Motor neuron (in vitro differentiated cells): ENCODE results near the gene UTS2R. TPM values are rescaled to one million over a fixed set of nuclear protein-coding genes. Genes with fewer than 3 reads are reported as not detected.

ENCODE experiments used
- ATAC-seq, 8 experiments: fragments of 200-7000 bp; cut with Tn5 transposase; replicated peaks in 6 of 8; 2 replicates each; pipeline ENCODE4 v1.8.0; 2021; ENCODE audit warnings: mild to moderate bottlenecking in 8 of 8, moderate library complexity in 8 of 8
- H3K27ac ChIP-seq, 2 donors: fragments of 250-450 bp; sonication (Bioruptor Pico); 2 replicates each; pipeline ENCODE4 v1.9.0; 2021; ENCODE audit warnings: antibody characterized with exemption in 2 of 2, mild to moderate bottlenecking in 2 of 2, moderate library complexity in 1 of 2
- H3K4me1 ChIP-seq, 2 donors: fragments of 250-450 bp; sonication (Bioruptor Pico); replicated peaks in 1 of 2; 2 replicates each; pipeline ENCODE4 v1.6.1; 2021; ENCODE audit warnings: antibody characterized with exemption in 2 of 2, mild to moderate bottlenecking in 2 of 2, moderate library complexity in 1 of 2
- H3K4me3 ChIP-seq, 5 donors: fragments of 250-450 bp; sonication (Bioruptor Pico); 2 replicates each; pipeline ENCODE4 v1.9.0; 2021; ENCODE audit warnings: antibody characterized with exemption in 5 of 5, mild to moderate bottlenecking in 5 of 5, moderate library complexity in 4 of 5
- WGBS, 10 experiments: fragments of 450-650 bp; shearing (Covaris generic); methylation state at CpG; one replicate each; pipeline ENCODE4 v1.0.0; 2022; 5-methylcytosine and 5-hydroxymethylcytosine counted together
- in situ Hi-C, 9 experiments: fragments of 400-800 bp; cut with MboI; loops; one replicate each; pipeline ENCODE4 v1.15.0; 2021; ENCODE audit warnings: low sequenced_read_pairs in 9 of 9, low pct_unique_long_range_greater_than_20kb in 2 of 9; ENCODE audit not compliant: unreplicated experiment in 9 of 9
- total RNA-seq, 8 experiments: library from RNA; unstranded; fragments of 300-600 nt; gene quantifications; 2 replicates each; pipeline versions ENCODE4 v1.2.3 to v1.2.4, GENCODE V29; 2022

Gene UTS2R
- total RNA-seq, 8 experiments from 2014 or later: 0.11 to 0.43 (median 0.13) TPM; not detected in 5

DNA sequence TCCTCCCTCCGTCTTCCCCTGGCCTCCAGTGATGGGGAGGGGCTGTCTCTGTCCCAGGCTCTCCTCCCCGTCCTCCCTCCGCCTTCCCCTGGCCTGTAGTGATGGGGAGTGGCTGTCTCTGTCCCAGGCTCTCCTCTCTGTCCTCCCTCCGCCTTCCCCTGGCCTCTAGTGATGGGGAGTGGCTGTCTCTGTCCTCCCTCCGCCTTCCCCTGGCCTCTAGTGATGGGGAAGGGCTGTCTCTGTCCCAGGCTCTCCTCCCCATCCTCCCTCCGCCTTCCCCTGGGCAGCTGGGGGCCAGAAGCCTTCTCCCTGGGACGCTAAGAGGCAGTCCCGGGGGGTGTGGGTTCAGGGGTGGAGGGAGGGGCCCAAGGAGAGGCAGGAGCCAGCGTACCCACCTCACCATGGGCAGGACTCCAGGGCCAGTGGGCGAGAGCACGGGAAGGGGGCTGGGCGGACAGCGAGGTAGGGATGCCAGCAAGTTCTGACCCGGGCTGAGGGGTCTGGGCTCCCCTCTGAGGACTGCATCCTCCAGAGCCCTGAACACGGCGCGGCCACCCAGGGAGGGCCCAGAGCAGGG, 14.8 kb downstream of the UTS2R start:
- H3K27ac ChIP-seq: no peak overlapping the region
- 10% methylated on average over 2 of the region's 17 CpGs; no CpG with 5 or more reads in 9 of the 10 experiments for WGBS, 10 experiments
- ATAC-seq: peak; percentile 30 to 91 (median 76)
- in situ Hi-C loops: no loop called here
- H3K4me3 ChIP-seq: no peak overlapping the region
- peaks cover 17 to 23% of the 10 kb centered on the region in 2 donors for H3K4me1 ChIP-seq

DNA sequence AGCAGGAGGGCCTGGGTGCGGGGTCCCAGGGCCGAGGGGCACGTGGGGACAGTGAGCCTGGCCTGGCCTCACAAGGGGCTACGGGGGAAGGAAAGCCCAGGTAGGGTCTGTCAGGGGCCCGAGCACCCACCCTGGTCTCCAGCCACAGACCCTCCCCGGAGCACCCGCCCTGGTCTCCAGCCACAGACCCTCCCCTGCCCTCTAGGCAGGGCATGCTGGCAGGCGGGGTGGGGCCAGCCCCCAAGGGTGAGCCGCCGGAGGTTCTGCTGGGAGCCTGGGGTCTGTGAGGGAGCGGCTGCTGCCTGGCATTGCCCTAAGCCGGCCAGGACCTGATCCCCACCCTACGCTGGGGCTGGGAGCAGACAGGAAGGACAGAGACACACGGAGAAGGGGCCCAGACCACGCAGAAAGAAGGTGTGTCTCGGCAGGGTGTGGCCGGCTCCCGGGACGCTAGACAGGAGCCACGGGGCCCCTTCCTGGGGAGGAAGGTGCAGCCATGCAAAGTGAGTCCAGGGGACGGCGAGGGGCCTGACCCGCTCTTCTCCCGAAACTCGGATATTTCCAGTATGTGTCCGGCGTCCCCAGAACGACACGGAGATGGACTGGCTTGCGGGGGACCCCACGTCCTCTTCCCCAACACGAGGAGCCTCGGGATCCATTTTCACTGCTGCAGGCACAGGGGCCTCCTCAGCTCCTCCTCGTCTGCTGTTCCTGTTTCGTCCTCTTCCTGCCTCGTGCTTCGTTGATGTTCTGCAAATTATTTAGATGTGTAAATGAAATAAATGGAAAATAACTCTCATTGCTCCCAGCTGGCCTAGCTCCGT, 15.5 kb downstream of the UTS2R start:
- Histone ChIP-seq H3K4me1 (peaks cover 17 to 23% of the 10 kb centered on the region in 2 donors), H3K4me3 (no peak overlapping the region), H3K27ac (no peak overlapping the region)
- peak in 3 of 8 experiments; percentile 2 to 63 (median 2) for ATAC-seq
- in situ Hi-C loops: no loop called here
- WGBS, 10 experiments: 0 to 67% (median 40%) methylated on average over 1 to 12 of the region's 38 CpGs; no CpG with 5 or more reads in 5 of the 10 experiments

DNA sequence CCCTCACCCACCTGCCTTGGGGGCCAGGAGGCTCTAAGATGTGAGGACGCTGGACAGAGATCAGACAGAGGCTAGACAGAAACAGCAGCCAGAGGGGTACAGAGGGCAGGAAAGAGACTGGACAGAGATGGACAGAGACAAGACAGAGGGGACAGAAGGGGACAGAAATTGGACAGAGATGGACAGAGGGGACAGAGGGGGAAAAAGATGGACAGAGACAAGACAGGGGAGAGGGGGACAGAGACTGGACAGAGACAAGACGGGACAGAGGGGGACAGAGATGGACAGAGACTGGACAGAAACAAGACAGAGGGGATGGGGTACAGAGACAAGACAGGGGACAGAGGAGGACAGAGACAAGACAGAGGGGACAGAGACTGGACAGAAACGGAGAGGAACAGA, 16.1 kb downstream of the UTS2R start:
- Histone ChIP-seq H3K4me3 (no peak overlapping the region), H3K27ac (no peak overlapping the region), H3K4me1 (peaks cover 17 to 23% of the 10 kb centered on the region in 2 donors)
- 68 to 74% methylated on average over 2 to 3 of the region's 3 CpGs; no CpG with 5 or more reads in 8 of the 10 experiments for WGBS, 10 experiments
- in situ Hi-C loops: no loop called here
- ATAC-seq: no peak

DNA sequence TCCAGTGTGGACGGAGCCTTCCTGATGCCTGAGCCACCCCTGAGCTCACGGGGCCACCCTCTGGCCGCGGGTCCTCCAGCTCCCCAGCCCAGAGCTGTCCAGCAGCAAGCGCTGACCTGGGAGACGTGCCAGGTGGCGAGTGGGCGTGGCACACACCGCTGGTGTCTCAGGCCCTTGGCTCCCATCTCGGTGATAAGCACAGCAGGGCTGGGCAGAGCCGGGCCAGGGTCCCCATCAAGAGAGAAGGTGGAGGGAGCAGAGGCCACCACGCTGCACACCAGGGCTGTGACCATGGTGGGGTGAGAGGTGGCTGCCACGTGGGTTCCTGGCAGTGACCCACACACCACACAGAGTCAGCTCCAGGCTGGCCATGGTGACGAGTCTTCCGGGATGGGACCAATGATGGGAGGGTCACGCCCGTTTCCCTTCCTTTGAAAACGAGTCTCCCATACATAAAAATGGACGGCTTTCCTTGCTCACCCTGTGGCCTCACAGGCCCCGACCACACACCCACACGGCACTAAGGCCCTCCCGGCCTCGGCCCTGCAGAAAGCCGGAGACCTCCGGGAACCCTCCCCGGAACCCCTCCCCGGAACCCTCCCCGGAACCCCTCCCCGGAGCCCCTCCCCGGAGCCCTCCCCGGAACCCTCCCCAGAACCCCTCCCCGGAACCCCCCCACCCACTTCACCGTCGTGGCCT, 16.8 kb downstream of the UTS2R start:
- Histone ChIP-seq H3K4me3 (no peak overlapping the region), H3K27ac (no peak overlapping the region), H3K4me1 (peaks cover 17 to 23% of the 10 kb centered on the region in 2 donors)
- 83 to 100% (median 83%) methylated on average over 1 of the region's 34 CpGs; no CpG with 5 or more reads in 7 of the 10 experiments for WGBS, 10 experiments
- peak in 6 of 8 experiments; percentile 7 to 54 (median 12) for ATAC-seq
- in situ Hi-C loops: no loop called here

DNA sequence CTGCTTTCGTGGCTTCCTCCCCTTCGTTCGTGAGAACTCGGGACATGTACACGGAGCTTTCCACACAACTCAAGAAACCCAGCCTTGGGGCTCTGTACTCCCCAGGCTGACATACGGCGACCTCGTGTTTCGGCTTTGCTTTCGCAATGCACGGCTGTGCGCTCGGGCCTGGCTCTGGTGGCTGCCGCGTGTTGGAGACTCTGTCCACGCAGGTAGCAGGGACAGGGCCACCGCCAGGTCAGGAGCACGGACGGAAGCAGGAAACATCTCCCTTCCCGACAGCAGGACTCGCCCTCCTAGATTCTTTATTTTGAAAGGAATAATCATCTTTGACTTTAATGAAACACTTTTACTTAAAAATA, 17.3 kb downstream of the UTS2R start:
- no peak overlapping the region for H3K27ac ChIP-seq
- H3K4me3 ChIP-seq: no peak overlapping the region
- 80 to 100% (median 89%) methylated on average over 2 to 6 of the region's 21 CpGs; no CpG with 5 or more reads in 6 of the 10 experiments for WGBS, 10 experiments
- in situ Hi-C loops: no loop called here
- peaks cover 14 to 18% of the 10 kb centered on the region in 2 donors for H3K4me1 ChIP-seq
- ATAC-seq: no peak

DNA sequence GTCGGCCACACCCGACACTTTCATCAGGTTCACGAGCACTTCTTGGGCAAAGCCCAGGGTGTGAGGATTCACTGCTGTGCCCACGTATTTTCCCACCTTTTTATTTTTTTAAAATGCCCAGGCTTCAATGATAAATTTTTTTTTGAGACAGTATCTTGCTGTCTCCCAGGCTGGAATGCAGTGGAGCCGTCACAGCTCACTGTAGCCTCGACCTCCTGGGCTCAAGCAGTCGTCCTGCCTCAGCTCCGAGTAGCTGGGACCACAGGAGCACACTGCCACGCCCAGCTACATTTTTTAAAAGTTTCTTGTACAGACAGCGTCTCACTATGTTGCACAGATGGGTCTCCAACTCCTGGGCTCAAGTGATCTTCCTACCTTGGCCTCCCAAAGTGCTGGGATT, 17.8 kb downstream of the UTS2R start:
- in situ Hi-C loops: no loop called here
- no peak for ATAC-seq
- Histone ChIP-seq H3K27ac (no peak overlapping the region), H3K4me3 (no peak overlapping the region), H3K4me1 (peaks cover 14 to 18% of the 10 kb centered on the region in 2 donors)
- 0 to 100% (median 87%) methylated on average over 1 to 4 of the region's 10 CpGs; no CpG with 5 or more reads in 4 of the 10 experiments for WGBS, 10 experiments

DNA sequence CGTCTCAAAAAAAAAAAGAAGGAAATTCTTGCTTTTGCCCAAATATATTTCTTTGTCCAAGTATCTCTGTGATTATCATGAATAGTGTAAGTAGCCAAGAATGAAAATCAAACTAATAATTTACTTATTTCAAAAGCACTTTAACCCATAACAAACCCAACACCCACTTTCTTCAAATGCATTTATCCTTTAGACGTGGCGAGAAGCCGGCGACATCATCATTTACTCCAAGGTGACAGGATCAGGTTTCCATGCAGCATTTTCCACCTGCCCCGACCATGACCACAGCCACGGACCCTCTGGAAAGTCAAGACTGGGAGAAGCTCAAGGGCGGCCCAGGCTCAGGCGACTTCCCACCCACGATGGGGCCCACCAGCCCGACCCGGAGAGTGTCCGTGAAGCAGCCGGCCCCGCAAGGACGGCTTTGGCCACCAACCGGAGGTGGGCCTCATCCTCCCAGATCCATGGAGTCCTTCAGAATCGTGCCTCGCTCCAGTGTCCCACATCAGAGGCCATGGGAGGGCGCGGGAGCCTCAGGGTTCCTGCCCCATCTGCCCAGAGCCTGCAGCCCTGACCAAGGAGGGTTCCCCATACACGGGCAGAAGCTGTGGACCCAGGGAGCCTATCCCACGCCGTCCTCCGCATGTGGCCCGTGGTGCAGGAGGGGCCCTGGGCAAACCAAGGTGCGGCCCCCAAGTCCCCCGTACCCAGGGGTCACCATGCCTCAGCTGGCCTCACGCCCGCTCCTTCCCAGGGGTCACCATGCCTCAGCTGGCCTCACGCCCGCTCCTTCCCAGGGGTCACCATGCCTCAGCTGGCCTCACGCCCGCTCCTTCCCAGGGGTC, 18.7 kb downstream of the UTS2R start:
- WGBS, 10 experiments: 86 to 100% (median 97%) methylated on average over 1 to 18 of the region's 34 CpGs; no CpG with 5 or more reads in 4 of the 10 experiments
- peaks cover 9 to 11% of the 10 kb centered on the region in 2 donors for H3K4me1 ChIP-seq
- in situ Hi-C loops: no loop called here
- H3K4me3 ChIP-seq: no peak overlapping the region
- no peak overlapping the region for H3K27ac ChIP-seq
- ATAC-seq: no peak

DNA sequence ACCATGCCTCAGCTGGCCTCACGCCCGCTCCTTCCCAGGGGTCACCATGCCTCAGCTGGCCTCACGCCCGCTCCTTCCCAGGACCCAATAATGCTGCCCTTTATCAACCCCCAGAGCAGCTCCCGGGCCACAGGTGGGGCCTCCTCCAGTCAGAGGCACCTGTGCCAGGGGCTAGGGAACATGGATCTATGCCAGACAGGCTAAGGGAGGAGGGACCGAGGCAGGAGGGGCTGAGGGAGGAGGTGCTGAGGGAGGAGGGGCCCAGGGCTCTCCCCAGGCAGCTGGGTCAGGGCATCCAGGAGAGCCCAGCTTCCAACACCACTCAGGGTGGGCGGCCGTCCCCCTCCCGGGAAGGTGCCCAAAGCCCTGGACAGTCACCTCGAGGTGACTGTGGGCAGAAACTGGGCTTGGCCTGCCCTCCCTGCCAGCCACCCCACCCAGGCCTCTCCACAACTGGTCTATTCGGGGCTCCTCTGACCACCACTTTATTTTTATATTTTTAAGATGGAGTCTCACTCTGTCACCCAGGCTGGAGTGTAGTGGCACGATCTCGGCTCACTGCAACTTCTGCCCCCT, 19.4 kb downstream of the UTS2R start:
- 91% methylated on average over 4 of the region's 13 CpGs; no CpG with 5 or more reads in 9 of the 10 experiments for WGBS, 10 experiments
- no peak for ATAC-seq
- H3K4me3 ChIP-seq: no peak overlapping the region
- no peak overlapping the region for H3K27ac ChIP-seq
- in situ Hi-C loops: no loop called here
- peaks cover 3 to 5% of the 10 kb centered on the region in 2 donors for H3K4me1 ChIP-seq

DNA sequence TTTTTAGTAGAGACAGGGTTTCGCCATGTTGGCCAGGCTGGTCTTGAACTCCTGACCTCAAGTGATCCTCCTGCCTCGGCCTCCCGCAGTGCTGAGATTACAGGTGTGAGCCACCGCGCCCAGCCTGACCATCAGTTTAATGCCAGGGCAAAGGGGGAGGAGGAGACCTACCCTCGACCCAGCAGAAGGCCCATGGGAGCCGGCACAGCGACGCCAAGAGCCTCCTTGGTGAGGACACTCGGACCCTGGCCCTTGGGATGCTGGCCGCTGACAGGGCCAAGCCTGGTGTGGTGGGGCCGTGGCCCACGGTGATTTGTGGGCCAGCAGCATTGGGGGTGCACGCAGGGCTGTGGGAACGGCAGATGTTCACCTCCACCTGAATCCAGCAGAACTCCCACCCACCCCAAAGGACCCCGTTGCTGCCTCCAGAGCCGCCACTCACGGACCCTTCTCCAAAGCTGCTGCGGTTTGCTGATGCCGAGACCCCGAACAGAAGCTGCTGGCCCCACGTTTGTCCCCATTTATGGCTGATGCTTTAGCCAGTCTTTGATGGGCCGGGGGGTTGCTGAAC, 20.0 kb downstream of the UTS2R start:
- H3K4me3 ChIP-seq: no peak overlapping the region
- ATAC-seq: no peak
- in situ Hi-C loops: no loop called here
- WGBS, 10 experiments: 60 to 100% (median 88%) methylated on average over 1 to 4 of the region's 23 CpGs; no CpG with 5 or more reads in 6 of the 10 experiments
- no peak overlapping the region for H3K27ac ChIP-seq
- peaks cover 0 to 2% of the 10 kb centered on the region in 2 donors for H3K4me1 ChIP-seq

DNA sequence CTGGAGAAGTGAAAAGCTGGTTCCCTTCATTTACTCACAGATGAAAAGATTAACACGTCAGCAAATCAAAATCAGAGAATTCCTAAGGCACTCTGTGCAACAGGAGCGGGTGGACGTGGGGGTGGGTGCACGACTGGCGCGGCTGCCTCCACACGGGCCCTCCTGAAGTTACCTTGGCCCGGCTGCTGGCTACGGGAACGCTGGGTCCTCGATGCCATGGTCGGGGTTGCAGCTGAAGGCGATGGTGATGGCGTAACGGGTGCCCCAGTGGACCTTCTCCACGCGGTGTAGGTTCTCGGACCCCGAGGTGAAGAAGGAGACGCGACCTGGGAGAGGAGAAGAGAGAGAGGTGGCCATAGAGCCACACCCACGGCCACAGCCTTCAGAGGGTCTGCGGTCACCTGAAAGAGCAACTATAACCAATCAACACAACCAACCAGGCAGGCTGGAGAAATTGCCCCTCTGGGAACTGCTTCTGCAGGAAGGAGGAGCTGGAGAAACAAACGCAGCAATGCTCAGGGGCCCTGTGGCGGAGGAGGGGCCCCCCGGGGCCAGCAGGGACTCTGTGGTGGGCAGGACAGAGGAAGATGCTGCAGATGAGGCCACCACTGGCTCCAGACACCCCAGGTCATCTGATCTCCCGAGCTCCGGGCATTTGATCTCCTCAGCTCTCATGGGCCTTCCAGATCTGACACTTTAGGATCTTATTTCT, 20.8 kb downstream of the UTS2R start:
- Histone ChIP-seq H3K27ac (no peak overlapping the region), H3K4me3 (no peak overlapping the region), H3K4me1 (no peaks in the 10 kb centered on the region)
- no peak for ATAC-seq
- 79 to 100% (median 96%) methylated on average over 2 to 13 of the region's 28 CpGs; no CpG with 5 or more reads in 4 of the 10 experiments for WGBS, 10 experiments
- in situ Hi-C loops: no loop called here

DNA sequence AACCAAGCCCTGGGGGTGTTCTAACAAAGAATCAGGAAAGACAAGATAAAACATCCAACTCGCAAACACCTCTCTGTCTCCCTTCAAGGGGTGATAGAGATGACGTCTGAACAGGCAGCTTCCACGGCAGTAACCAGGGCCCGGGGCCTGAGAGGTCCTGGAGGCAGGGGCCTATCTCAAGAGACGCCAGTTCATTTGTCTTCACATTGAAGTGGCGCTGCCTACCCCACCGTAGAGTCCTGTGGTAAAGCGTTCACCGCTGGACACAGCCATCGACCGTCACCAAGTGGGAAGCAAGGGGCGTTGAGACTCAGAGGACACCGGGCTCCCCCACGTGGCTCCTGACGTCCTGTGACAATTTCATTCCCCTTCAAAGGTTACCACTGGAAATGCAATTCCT, 21.4 kb downstream of the UTS2R start:
- 83 to 91% (median 83%) methylated on average over 4 to 13 of the region's 15 CpGs; no CpG with 5 or more reads in 7 of the 10 experiments for WGBS, 10 experiments
- no peak overlapping the region for H3K27ac ChIP-seq
- no peak overlapping the region for H3K4me3 ChIP-seq
- no peak for ATAC-seq
- in situ Hi-C loops: no loop called here
- H3K4me1 ChIP-seq: no peaks in the 10 kb centered on the region
